HG03575 (cell line): ENCODE results near the gene TENM4.
"Not testable (repeated sequence)": the region's sequence is repeated elsewhere in the genome, so short reads cannot be mapped to it uniquely, and the experiment has no call there.

Source experiments
- ATAC-seq: cut with Tn5 transposase; IDR thresholded peaks from one replicate; pipeline ENCODE4 v1.9.1; 2021; ENCODE audit not compliant: unreplicated experiment, insufficient number of reproducible peaks, low FRiP score; ENCODE audit errors: extremely low read depth

Gene TENM4

GRCh38 chr11:79205786-79206185 lies 235.0 kb downstream of the TENM4 start:
- ATAC-seq: no peak

- no peak for ATAC-seq
Measured at GRCh38 chr11:79201677-79202347, 239.0 kb downstream of the TENM4 start.

GRCh38 chr11:79200398-79201070 lies 240.3 kb downstream of the TENM4 start:
- no peak for ATAC-seq

GRCh38 chr11:79199729-79200354 lies 241.0 kb downstream of the TENM4 start:
- ATAC-seq: no peak

GRCh38 chr11:79198898-79199250 lies 242.0 kb downstream of the TENM4 start:
- ATAC-seq: no peak

GRCh38 chr11:79198203-79198897 lies 242.5 kb downstream of the TENM4 start:
- no peak for ATAC-seq

- no peak for ATAC-seq
Measured at GRCh38 chr11:79196950-79197349, 243.9 kb downstream of the TENM4 start.

GRCh38 chr11:79195209-79195608 lies 245.6 kb downstream of the TENM4 start:
- no peak for ATAC-seq

- no peak for ATAC-seq
Measured at GRCh38 chr11:79193663-79194310, 247.0 kb downstream of the TENM4 start.

GRCh38 chr11:79192836-79193235 lies 248.0 kb downstream of the TENM4 start:
- ATAC-seq: no peak

- not testable (repeated sequence) for ATAC-seq
Measured at GRCh38 chr11:79191716-79192115, 249.1 kb downstream of the TENM4 start.

GRCh38 chr11:79190553-79190952 lies 250.3 kb downstream of the TENM4 start:
- ATAC-seq: not testable (repeated sequence)

GRCh38 chr11:79189601-79190000 lies 251.2 kb downstream of the TENM4 start:
- no peak for ATAC-seq

GRCh38 chr11:79189055-79189454 lies 251.8 kb downstream of the TENM4 start:
- no peak for ATAC-seq

- ATAC-seq: no peak
Measured at GRCh38 chr11:79186669-79187068, 254.2 kb downstream of the TENM4 start.

- ATAC-seq: no peak
Measured at GRCh38 chr11:79185351-79185750, 255.5 kb downstream of the TENM4 start.

GRCh38 chr11:79184285-79184684 lies 256.5 kb downstream of the TENM4 start:
- no peak for ATAC-seq

GRCh38 chr11:79182794-79183193 lies 258.0 kb downstream of the TENM4 start:
- no peak for ATAC-seq

- no peak for ATAC-seq
Measured at GRCh38 chr11:79179087-79179486, 261.7 kb downstream of the TENM4 start.
